ENCODE results near the gene MAPKBP1. TPM values are rescaled to one million over a fixed set of nuclear protein-coding genes. Genes with fewer than 3 reads are reported as not detected.
A peak's percentile ranks its signal among the peaks of the same experiment; 100 is the strongest.

Gene MAPKBP1
- total and polyA plus RNA-seq, 8 donors, result 18.5 to 25.4 (median 22.9) TPM

DNA sequence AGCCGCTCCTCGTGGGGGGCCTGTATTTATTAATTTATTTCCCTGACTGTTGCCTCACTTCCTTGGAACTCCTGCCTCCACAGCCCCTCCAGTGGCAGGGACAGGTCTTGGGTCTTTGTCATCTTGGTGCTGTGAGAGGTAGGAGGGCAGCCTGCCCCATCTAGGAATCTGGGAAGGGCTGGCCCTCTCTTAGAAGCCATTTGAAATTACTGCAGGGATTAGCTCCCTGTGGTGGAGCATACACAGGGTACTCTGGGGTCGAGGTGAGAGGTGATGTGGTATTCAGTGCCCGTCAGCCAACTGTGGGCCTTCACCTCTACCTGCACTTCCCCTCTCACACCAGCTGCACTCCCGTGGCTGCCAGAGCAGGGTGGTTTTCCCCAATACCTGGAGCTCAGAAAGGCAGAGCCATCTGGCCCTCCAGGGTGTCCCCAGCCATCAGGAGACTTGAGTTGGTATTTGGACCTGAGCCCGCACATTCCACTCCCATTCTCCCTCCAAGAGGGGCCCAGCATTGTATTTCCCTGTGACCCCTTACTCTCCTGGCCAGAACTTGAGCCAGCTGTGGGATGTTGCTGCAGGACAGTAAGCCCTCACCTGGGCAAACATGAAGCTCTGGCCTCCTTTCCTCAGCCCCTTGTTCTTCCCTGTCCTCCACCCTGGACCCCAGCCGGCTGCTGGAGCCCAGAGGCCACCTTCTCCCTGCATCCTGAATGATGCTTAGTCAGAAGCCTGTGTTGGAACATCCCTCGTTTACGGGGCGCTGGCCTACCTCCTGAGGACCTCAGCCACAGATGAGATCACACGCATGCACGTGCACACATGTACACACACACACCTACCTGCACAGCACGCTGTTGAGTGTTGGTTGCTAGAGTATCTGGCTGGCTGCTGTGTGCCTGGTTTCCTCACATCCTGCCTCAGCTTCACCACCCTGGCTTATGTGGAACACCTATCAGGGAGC lies 51.6 kb downstream of the MAPKBP1 start:
- H3K27me3 ChIP-seq, result no peaks in the 10 kb centered on the region
- DNase-seq, result peak in 1 of 4 donors; percentile 47
- no peaks in the 10 kb centered on the region for H3K9me3 ChIP-seq
- ATAC-seq, result no peak
- H3K4me1 ChIP-seq, result peaks cover 12 to 34% of the 10 kb centered on the region in 2 donors
- H3K4me3 ChIP-seq, result no peak overlapping the region
- intact Hi-C loops (cut with DNase I), result no loop called here
- TF ChIP-seq, protein P1, sequence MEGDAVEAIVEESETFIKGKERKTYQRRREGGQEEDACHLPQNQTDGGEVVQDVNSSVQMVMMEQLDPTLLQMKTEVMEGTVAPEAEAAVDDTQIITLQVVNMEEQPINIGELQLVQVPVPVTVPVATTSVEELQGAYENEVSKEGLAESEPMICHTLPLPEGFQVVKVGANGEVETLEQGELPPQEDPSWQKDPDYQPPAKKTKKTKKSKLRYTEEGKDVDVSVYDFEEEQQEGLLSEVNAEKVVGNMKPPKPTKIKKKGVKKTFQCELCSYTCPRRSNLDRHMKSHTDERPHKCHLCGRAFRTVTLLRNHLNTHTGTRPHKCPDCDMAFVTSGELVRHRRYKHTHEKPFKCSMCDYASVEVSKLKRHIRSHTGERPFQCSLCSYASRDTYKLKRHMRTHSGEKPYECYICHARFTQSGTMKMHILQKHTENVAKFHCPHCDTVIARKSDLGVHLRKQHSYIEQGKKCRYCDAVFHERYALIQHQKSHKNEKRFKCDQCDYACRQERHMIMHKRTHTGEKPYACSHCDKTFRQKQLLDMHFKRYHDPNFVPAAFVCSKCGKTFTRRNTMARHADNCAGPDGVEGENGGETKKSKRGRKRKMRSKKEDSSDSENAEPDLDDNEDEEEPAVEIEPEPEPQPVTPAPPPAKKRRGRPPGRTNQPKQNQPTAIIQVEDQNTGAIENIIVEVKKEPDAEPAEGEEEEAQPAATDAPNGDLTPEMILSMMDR (IDR thresholded peaks at IDR 0.05), result no peak
- H3K27ac ChIP-seq, result no peak overlapping the region
- H3K36me3 ChIP-seq, result peaks cover 0 to 47% of the 10 kb centered on the region in 2 donors

DNA sequence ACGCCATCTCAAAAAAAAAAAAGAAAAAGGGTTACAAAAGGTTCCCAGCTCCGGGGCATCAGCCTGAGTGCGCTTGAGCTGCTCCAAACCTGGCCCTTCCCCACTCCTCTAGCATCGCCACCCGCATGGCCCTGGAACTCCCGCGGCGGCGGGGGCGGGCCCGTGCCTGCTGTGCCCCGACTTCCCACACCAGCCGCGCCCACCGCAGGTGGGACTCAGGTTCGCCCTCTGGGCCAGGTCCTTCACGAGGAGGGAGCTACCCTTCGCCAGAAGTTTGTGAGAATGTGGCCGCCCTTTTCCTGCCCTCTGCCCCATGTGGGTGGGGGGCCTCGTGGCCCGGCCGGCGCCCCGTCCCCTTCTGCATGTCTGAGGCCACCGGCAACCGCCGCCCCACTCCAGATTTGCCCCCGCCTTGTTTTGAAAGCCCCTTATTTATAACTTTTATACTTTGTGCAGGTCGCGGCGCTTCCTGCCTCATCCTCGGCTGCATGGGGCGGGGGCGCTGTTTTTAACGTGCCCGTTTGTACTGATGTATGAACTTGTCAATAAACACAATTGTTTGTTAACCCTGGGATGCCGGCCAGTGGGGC lies 53.1 kb downstream of the MAPKBP1 start:
- Histone ChIP-seq H3K27ac (no peak overlapping the region), H3K9me3 (no peaks in the 10 kb centered on the region), H3K4me1 (peaks cover 12 to 35% of the 10 kb centered on the region in 2 donors), H3K27me3 (no peaks in the 10 kb centered on the region), H3K4me3 (peak overlapping the region; percentile 88 to 90), H3K36me3 (peaks cover 0 to 42% of the 10 kb centered on the region in 2 donors)
- TF ChIP-seq, protein P1 (IDR thresholded peaks at IDR 0.05), result no peak
- ATAC-seq (peak; percentile 25), DNase-seq (peak in 2 of 4 donors; percentile 28 to 87)
- intact Hi-C loops (cut with DNase I), result no loop called here

DNA sequence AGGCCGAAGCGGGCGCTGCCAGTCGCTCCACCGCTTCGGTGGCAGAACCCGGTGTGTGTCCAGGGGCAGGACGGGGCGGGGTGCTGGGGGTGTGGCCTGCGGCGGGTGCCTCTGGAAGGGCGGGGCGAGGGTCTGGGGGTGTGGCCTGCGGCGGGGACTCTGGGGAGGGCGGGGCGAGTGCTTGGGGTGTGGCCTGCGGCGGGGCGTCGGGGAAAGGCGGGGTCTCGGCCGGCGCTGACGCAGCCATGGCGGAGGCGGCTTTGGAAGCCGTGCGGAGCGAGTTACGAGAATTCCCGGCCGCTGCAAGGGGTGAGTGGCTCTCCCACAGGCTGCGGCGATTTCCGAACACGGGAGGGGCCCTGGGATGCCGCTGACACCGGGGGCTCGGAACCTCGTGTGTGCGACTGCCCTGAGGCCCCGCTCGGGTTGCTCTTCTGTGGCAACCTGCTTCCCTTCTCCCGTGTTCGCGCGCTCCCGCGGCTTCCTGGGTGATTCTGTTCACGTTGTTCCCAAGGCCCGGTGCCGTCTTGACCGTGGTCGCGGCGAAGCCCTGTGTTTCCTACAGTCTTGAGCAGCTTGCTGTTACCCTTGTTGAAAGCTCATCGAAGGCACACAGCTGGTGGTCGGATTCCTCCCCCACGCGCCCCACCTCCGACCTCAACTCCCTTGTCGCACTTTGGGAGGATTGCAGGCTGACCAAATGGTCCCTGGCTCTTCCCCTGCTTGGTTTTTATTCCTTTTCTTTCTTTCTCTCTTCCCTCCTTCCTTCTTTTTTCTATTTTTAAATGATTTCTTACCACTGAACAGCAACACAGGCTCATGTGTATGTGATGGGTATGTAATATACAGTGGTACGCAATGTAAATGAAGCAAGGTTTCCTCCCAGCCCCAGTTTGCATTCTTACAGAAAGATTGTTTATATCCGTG lies 53.9 kb downstream of the MAPKBP1 start, which contains the start of gene JMJD7:
Gene JMJD7, plus strand, starts transcription at position 213 of the 927 bp plus-strand sequence. Its CDS starts 33 bp downstream, at position 246.
- ATAC-seq, result peak; percentile 98
- DNase-seq, result peak; percentile 87 to 100 (median 96)
- H3K27ac ChIP-seq, result peak within 1 kb of the TSS; percentile 71 to 86
- intact Hi-C loops (cut with DNase I), result no loop called here
- H3K9me3 ChIP-seq, result no peaks in the 10 kb centered on the region
- TF ChIP-seq, protein P1 (IDR thresholded peaks at IDR 0.05), result no peak
- H3K27me3 ChIP-seq, result no peaks in the 10 kb centered on the region
- H3K4me3 ChIP-seq, result peak within 1 kb of the TSS; percentile 88 to 90
- peaks cover 0 to 35% of the 10 kb centered on the region in 2 donors for H3K36me3 ChIP-seq
- H3K4me1 ChIP-seq, result peaks cover 19 to 35% of the 10 kb centered on the region in 2 donors

DNA sequence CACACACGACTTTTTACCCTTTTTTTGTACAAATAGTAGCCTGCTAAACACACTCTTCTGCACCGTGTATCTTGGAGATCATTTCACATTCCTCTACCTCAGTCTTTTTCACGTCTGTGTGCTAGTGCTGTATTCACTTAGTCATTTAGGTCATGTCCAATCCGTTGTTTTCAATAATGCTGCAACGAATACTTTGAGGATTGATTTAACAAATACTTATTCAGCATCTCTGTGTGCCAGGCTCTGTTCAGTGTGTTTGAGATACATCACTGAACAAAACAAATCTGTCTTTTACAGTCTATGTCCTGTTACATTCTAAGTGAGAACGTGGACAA lies 54.5 kb downstream of the MAPKBP1 start:
- Histone ChIP-seq H3K36me3 (peaks cover 0 to 29% of the 10 kb centered on the region in 2 donors), H3K4me1 (peaks cover 19 to 35% of the 10 kb centered on the region in 2 donors), H3K27ac (peak overlapping the region in 1 of 2 donors; percentile 86), H3K9me3 (no peaks in the 10 kb centered on the region), H3K27me3 (no peaks in the 10 kb centered on the region), H3K4me3 (peak overlapping the region; percentile 88 to 90)
- intact Hi-C loops (cut with DNase I), result no loop called here
- TF ChIP-seq, protein P1 (IDR thresholded peaks at IDR 0.05), result no peak
- DNase-seq (no peak), ATAC-seq (peak; percentile 0)
